Measurements from ENCODE around the gene POLR2H.

The POLR2H gene

GRCh38 chr3:184373422-184373821 lies 11.9 kb downstream of the POLR2H start:
- H3K9ac ChIP-seq: no peak overlapping the region
- peaks cover 46% of the 10 kb centered on the region for H3K27me3 ChIP-seq (ENCODE audit: insufficient read depth, low read depth)

GRCh38 chr3:184375747-184376461 lies 14.4 kb downstream of the POLR2H start:
- TF ChIP-seq CTCF (conservative IDR thresholded peaks at IDR 0.05; ENCODE audit: low read depth, low read length): no peak
- H3K4me2 ChIP-seq: no peak overlapping the region

More at GRCh38 chr3:184373422-184373821, 11.9 kb downstream of the POLR2H start:
- H3K79me2 ChIP-seq (ENCODE audit: insufficient read depth, low read depth): no peaks in the 10 kb centered on the region
- H2AFZ ChIP-seq (ENCODE audit: low read depth): no peak overlapping the region
- TF ChIP-seq CTCF (conservative IDR thresholded peaks at IDR 0.05; ENCODE audit: low read depth, low read length): no peak
- no peak overlapping the region for H3K27ac ChIP-seq
- H3K4me2 ChIP-seq: no peak overlapping the region
- no peaks in the 10 kb centered on the region for H3K36me3 ChIP-seq (ENCODE audit: insufficient read depth)
- H3K4me1 ChIP-seq (ENCODE audit: low read depth, poor library complexity, severe bottlenecking): peaks cover 8% of the 10 kb centered on the region
- H4K20me1 ChIP-seq (ENCODE audit: insufficient read depth): no peaks in the 10 kb centered on the region
- H3K4me3 ChIP-seq (IDR thresholded peaks at IDR 0.05; ENCODE audit: insufficient read depth, low read depth, low read length): no peak overlapping the region

GRCh38 chr3:184377374-184377773 lies 15.9 kb downstream of the POLR2H start:
- no peak for TF ChIP-seq CTCF (conservative IDR thresholded peaks at IDR 0.05; ENCODE audit: low read depth, low read length)
- Histone ChIP-seq H4K20me1 (ENCODE audit: insufficient read depth) (no peaks in the 10 kb centered on the region), H3K9ac (no peak overlapping the region), H3K4me3 (IDR thresholded peaks at IDR 0.05; ENCODE audit: insufficient read depth, low read depth, low read length) (no peak overlapping the region), H3K79me2 (ENCODE audit: insufficient read depth, low read depth) (no peaks in the 10 kb centered on the region), H2AFZ (ENCODE audit: low read depth) (no peak overlapping the region), H3K27ac (no peak overlapping the region), H3K27me3 (ENCODE audit: insufficient read depth, low read depth) (peaks cover 70% of the 10 kb centered on the region), H3K4me1 (ENCODE audit: low read depth, poor library complexity, severe bottlenecking) (no peaks in the 10 kb centered on the region), H3K36me3 (ENCODE audit: insufficient read depth) (no peaks in the 10 kb centered on the region), H3K4me2 (no peak overlapping the region)

More at GRCh38 chr3:184375747-184376461, 14.4 kb downstream of the POLR2H start:
- no peaks in the 10 kb centered on the region for H4K20me1 ChIP-seq (ENCODE audit: insufficient read depth)
- H3K27me3 ChIP-seq (ENCODE audit: insufficient read depth, low read depth): peaks cover 65% of the 10 kb centered on the region
- peaks cover 8% of the 10 kb centered on the region for H3K4me1 ChIP-seq (ENCODE audit: low read depth, poor library complexity, severe bottlenecking)
- H3K36me3 ChIP-seq (ENCODE audit: insufficient read depth): no peaks in the 10 kb centered on the region
- H3K4me3 ChIP-seq (IDR thresholded peaks at IDR 0.05; ENCODE audit: insufficient read depth, low read depth, low read length): no peak overlapping the region
- H3K9ac ChIP-seq: no peak overlapping the region
- H3K79me2 ChIP-seq (ENCODE audit: insufficient read depth, low read depth): no peaks in the 10 kb centered on the region
- H2AFZ ChIP-seq (ENCODE audit: low read depth): no peak overlapping the region
- no peak overlapping the region for H3K27ac ChIP-seq

- no peaks in the 10 kb centered on the region for H3K79me2 ChIP-seq (ENCODE audit: insufficient read depth, low read depth)
- H4K20me1 ChIP-seq (ENCODE audit: insufficient read depth): no peaks in the 10 kb centered on the region
- no peak within 1 kb of the TSS for H3K27ac ChIP-seq
- H3K9ac ChIP-seq: no peak within 1 kb of the TSS
- no peak within 1 kb of the TSS for H3K4me2 ChIP-seq
- H3K27me3 ChIP-seq (ENCODE audit: insufficient read depth, low read depth): peaks cover 68% of the 10 kb centered on the region
- no peak within 1 kb of the TSS for H2AFZ ChIP-seq (ENCODE audit: low read depth)
- no peaks in the 10 kb centered on the region for H3K4me1 ChIP-seq (ENCODE audit: low read depth, poor library complexity, severe bottlenecking)
- TF ChIP-seq CTCF (conservative IDR thresholded peaks at IDR 0.05; ENCODE audit: low read depth, low read length): no peak
- no peak within 1 kb of the TSS for H3K4me3 ChIP-seq (IDR thresholded peaks at IDR 0.05; ENCODE audit: insufficient read depth, low read depth, low read length)
- no peaks in the 10 kb centered on the region for H3K36me3 ChIP-seq (ENCODE audit: insufficient read depth)
These were observed 16.5 kb downstream of the POLR2H start, which contains the start of gene THPO for GRCh38 chr3:184377882-184378445. TSS of gene THPO (minus strand) at chr3:184378207. CDS start at chr3:184376259, 1,948 bp downstream.

All from KMS-11 (cell line).